HG03159 (cell line): ENCODE data around the gene SEPTIN12.
A peak's percentile ranks its signal among the peaks of the same experiment; 100 is the strongest.

Experiments
- ATAC-seq: cut with Tn5 transposase; IDR thresholded peaks from one replicate; pipeline ENCODE4 v1.9.1; 2021; ENCODE audit warnings: mild to moderate bottlenecking, moderate library complexity; ENCODE audit not compliant: unreplicated experiment

SEPTIN12 gene

DNA sequence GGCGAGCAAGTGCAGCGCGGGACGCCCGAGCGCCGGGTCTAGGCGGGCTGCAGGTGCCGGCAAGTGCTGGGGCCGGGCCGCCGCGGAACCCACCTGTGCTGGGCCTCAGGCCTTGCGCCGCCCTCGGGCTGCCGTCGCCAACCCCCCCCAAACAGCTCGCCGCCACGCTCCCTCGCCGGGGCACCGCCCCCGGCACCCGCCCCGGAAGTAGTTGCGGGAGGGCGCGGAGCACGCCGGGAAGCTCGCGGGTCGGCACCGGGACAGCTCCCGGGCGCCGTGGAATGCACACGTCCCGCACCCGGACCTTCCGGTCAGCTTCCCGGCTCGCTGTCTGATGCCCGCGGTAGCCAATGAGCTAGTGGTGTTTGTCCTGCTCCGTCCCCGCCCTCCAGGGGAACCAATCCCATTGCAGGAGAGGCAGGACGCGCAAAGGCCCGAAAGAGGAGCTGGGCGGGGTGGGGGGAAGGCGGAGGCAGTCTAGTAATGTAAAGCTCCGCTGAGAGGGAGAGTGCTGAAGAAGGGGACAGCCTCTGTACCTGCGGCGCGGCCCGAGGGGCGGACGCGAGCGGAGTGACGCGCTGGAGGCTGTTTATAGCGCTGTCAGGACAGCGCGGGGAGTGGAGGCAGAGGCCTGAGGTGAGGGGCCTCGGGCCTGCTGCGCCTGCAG lies 53.9 kb downstream of the SEPTIN12 start, which contains the start of the genes ANKS3 and DNAAF8:
TSS of gene ANKS3 (minus strand) at position 209 of the 667 bp plus-strand sequence. CDS start 4,122 bp downstream, outside the sequence.
TSS of gene DNAAF8 (plus strand) at position 475 of the 667 bp plus-strand sequence. CDS start 1,978 bp downstream, outside the sequence.
- peak; percentile 72 for ATAC-seq

DNA sequence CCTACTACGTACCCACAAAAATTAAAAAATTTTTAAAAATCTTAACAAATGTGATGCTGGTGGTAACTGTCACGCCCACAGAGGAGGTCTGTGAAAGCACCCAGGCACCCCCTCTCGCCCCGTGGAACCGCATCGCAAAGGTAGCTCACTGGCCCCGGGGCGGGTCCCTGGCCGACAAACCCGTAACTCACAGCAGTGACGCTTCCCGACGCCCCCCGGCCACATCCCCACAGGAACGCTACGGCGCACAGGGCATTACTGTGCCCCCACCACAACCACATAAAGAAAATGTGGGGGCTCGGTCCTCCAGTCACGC lies 54.4 kb downstream of the SEPTIN12 start:
- ATAC-seq, result peak; percentile 18

DNA sequence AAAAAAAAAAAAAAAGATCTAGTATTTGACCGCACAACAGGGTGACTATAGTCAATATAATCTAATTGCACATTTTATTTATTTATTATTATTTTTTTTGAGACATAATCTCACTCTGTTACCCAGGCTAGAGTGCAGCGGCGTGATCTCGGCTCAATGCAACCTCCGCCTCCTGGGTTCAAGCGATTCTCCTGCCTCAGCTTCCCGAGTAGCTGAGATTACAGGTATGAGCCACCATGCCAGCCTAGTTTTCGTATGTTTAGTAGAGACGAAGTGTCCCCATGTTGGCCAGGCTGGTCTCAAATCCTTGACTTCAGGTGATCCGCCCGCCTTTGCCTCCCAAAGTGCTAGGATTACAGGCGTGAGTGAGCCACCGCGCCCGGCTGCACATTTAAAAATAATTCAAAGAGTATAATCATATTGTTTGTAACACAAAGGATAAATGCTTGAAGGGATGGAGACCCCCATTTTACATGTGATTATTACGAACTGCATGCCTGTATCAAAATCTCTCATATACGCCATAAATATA lies 54.9 kb downstream of the SEPTIN12 start:
- ATAC-seq, result no peak

DNA sequence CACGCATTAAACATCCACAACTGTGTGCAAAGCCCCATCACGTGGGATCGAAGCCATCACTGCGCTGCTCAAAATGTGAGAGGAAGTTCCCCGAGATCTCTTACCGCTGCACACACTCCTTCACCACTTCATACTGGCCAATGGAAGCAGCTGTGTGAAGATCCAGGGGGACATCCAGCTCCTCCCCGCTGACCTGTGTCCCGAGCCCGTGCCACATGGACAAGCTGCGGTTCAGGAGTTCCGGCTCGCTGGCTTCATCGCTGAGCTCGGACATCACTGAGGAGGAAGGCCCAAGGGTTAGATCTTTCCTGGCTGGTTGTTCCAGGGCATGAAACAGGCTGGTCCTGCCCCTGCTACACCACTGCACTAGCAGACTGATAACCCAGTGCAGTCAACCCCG lies 58.3 kb downstream of the SEPTIN12 start:
- ATAC-seq, result no peak

DNA sequence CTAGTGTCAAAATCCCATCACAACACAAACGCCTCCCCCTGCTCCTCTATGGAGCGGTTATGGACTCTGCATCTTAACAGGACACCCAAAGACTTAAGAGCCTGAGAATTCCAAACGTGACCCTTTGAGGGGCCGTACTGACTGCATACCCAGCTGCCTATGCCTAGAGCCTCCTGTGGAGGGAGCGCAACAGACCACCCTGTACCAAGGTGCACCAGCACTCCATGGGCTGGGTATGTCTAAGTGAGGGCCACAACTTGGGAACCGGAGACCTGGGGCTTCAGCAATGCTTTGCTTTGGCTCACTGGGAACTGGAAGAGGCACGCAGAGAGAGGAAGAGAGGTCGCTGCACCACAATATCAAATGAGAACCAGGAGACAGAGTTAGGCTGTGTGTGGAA lies 59.5 kb downstream of the SEPTIN12 start:
- ATAC-seq, result no peak
